PC-3 (cell line): ENCODE data around the gene SHC4. TPM values are rescaled to one million over a fixed set of nuclear protein-coding genes. Genes with fewer than 3 reads are reported as not detected.
"Not testable (repeated sequence)": the region's sequence is repeated elsewhere in the genome, so short reads cannot be mapped to it uniquely, and the experiment has no call there.

Source experiments
- ATAC-seq: fragments of 200-7000 bp; cut with Tn5 transposase; 2 replicates; pipeline ENCODE4 v1.9.1; 2020; ENCODE audit warnings: mild to moderate bottlenecking, moderate library complexity
- BruUV-seq: library from RNA; stranded (reverse); fragments of 400-500 nt; replicated peaks from 2 replicates; lab custom pipeline; 2021; lab: Mats Ljungman, UMichigan
- CTCF ChIA-PET: fragments of 300-600 bp; sonication (Branson Sonifier 250); formaldehyde crosslinking; loops from one replicate; lab custom pipeline; 2022; ENCODE audit warnings: antibody characterized with exemption; lab: Charles Lee
- POLR2A ChIA-PET: fragments of 300-600 bp; sonication (Branson Sonifier 250); formaldehyde crosslinking; loops from one replicate; lab custom pipeline; 2022; ENCODE audit warnings: antibody characterized with exemption; ENCODE audit not compliant: unreplicated experiment; lab: Charles Lee
- DNase-seq: peaks from one replicate; pipeline ENCODE4 v3.0.0-alpha.2; 2015
- H2AFZ ChIP-seq: fragments of 300-600 bp; sonication (generic); 2 replicates; pipeline ENCODE4 v1.6.0; 2016; ENCODE audit warnings: antibody characterized with exemption, low read length
- H3F3A ChIP-seq: fragments of 300-600 bp; sonication (generic); one replicate; pipeline ENCODE4 v1.6.0; 2017; ENCODE audit warnings: antibody characterized with exemption, low read length, control low read depth, mild to moderate bottlenecking; ENCODE audit not compliant: unreplicated experiment
- H3K27ac ChIP-seq: fragments of 300-600 bp; sonication (generic); 2 replicates; pipeline ENCODE4 v1.5.1; 2016; ENCODE audit warnings: mild to moderate bottlenecking, low read length
- H3K27me3 ChIP-seq: fragments of 300-600 bp; sonication (generic); 2 replicates; pipeline ENCODE4 v1.6.1; 2016; ENCODE audit warnings: low read length, mixed read lengths
- H3K36me3 ChIP-seq: fragments of 300-600 bp; sonication (generic); 2 replicates; pipeline ENCODE4 v1.6.1; 2016; ENCODE audit warnings: low read depth, mixed run types, low read length, mixed read lengths
- H3K4me1 ChIP-seq: fragments of 300-600 bp; sonication (generic); 2 replicates; pipeline ENCODE4 v1.5.1; 2016; ENCODE audit warnings: low read length; ENCODE audit not compliant: insufficient read depth
- H3K4me2 ChIP-seq: fragments of 300-600 bp; sonication (generic); 2 replicates; pipeline ENCODE4 v1.6.0; 2016; ENCODE audit warnings: low read length
- H3K4me3 ChIP-seq: fragments of 300-600 bp; sonication (generic); 2 replicates; pipeline ENCODE4 v1.5.1; 2016; ENCODE audit warnings: mild to moderate bottlenecking, low read length, mixed read lengths
- H3K79me2 ChIP-seq: fragments of 300-600 bp; sonication (generic); 2 replicates; pipeline ENCODE4 v1.6.1; 2017; ENCODE audit warnings: low read length, mixed read lengths
- H3K9ac ChIP-seq: fragments of 300-600 bp; sonication (generic); 2 replicates; pipeline ENCODE4 v1.6.0; 2016; ENCODE audit warnings: mild to moderate bottlenecking, low read length
- H3K9me2 ChIP-seq: fragments of 300-600 bp; sonication (generic); replicated peaks from 2 replicates; pipeline ENCODE4 v1.6.1; 2016; ENCODE audit warnings: mixed run types, low read length, mixed read lengths
- H3K9me3 ChIP-seq: fragments of 300-600 bp; sonication (generic); 2 replicates; pipeline ENCODE4 v1.6.1; 2016; ENCODE audit warnings: low read length, mixed read lengths
- H4K20me1 ChIP-seq: fragments of 300-600 bp; sonication (generic); 2 replicates; pipeline ENCODE4 v1.6.1; 2016; ENCODE audit warnings: low read length, mixed read lengths
- CTCF ChIP-seq: fragments of 300-600 bp; sonication (generic); conservative IDR thresholded peaks from 2 replicates; pipeline ENCODE4 v1.5.1; 2017; ENCODE audit warnings: antibody characterized with exemption, low read depth, mild to moderate bottlenecking, low read length
- EZH2 ChIP-seq: fragments of 300-600 bp; sonication (generic); IDR thresholded peaks from one replicate; pipeline ENCODE4 v1.6.1; 2017; ENCODE audit warnings: antibody characterized with exemption, mild to moderate bottlenecking, low read length; ENCODE audit not compliant: unreplicated experiment
- EZH2phosphoT487 ChIP-seq: fragments of 300-600 bp; sonication (generic); IDR thresholded peaks from 2 replicates; pipeline ENCODE4 v1.6.1; 2018; ENCODE audit warnings: mild to moderate bottlenecking, antibody characterized with exemption, low read length, borderline replicate concordance
- intact Hi-C: fragments of 100-400 bp; cut with micrococcal nuclease; formaldehyde crosslinking; loops from 2 replicates; pipeline ENCODE4 v1.9.0; 2023
- total RNA-seq: library from RNA; depleted of rRNA; stranded (reverse); fragments of >200 nt; gene quantifications from 2 replicates; pipeline ENCODE4 v1.2.3, GENCODE V29; 2014

SHC4 gene
- total RNA-seq, 1 experiment from 2014 or later: 2.4 TPM

- no peaks in the 10 kb centered on the region for H4K20me1 ChIP-seq
- no peaks in the 10 kb centered on the region for H3K9me2 ChIP-seq
- H3K4me3 ChIP-seq: no peak overlapping the region
- peaks cover 3% of the 10 kb centered on the region for H3F3A ChIP-seq
- no peak overlapping the region for H2AFZ ChIP-seq
- H3K27ac ChIP-seq: no peak overlapping the region
- intact Hi-C loops: no loop called here
- no peaks in the 10 kb centered on the region for H3K9me3 ChIP-seq
- DNase-seq: no peak
- peaks cover 22% of the 10 kb centered on the region for H3K36me3 ChIP-seq
- 0 out of 2 replicates have a peak, but pooled peaks cover under 1% of the 10 kb centered on the region for H3K79me2 ChIP-seq
- no peak overlapping the region for H3K4me2 ChIP-seq
- H3K27me3 ChIP-seq: no peaks in the 10 kb centered on the region
- no peak overlapping the region for H3K9ac ChIP-seq
- ATAC-seq: no peak
- TF ChIP-seq EZH2phosphoT487: no peak
- TF ChIP-seq EZH2: no peak
- TF ChIP-seq CTCF: no peak
- BruUV-seq: no TSS peak
- ChIA-PET POLR2A (no interaction called here), CTCF (no interaction called here)
- H3K4me1 ChIP-seq: peaks cover 27% of the 10 kb centered on the region
Observed at GRCh38 chr15:48792408-48792807, 171.3 kb downstream of the SHC4 start.

- H3K36me3 ChIP-seq: peaks cover 18% of the 10 kb centered on the region
Observed at GRCh38 chr15:48790466-48791115, 173.1 kb downstream of the SHC4 start.

GRCh38 chr15:48785712-48786111, 178.0 kb downstream of the SHC4 start:
- CTCF ChIA-PET: no interaction called here
- intact Hi-C loops: no loop called here
- Histone ChIP-seq H3K27me3 (no peaks in the 10 kb centered on the region), H3K27ac (no peak overlapping the region), H3K9ac (no peak overlapping the region), H3K9me2 (no peaks in the 10 kb centered on the region), H3K79me2 (no peaks in the 10 kb centered on the region), H2AFZ (no peak overlapping the region), H3F3A (no peaks in the 10 kb centered on the region), H3K9me3 (no peaks in the 10 kb centered on the region), H3K4me3 (no peak overlapping the region), H3K4me2 (no peak overlapping the region), H3K4me1 (peaks cover 17% of the 10 kb centered on the region), H4K20me1 (no peaks in the 10 kb centered on the region), H3K36me3 (peaks cover 24% of the 10 kb centered on the region)
- POLR2A ChIA-PET: no interaction called here
- TF ChIP-seq EZH2 (no peak), CTCF (no peak), EZH2phosphoT487 (no peak)
- no peak for DNase-seq
- no TSS peak for BruUV-seq
- ATAC-seq: no peak

More at GRCh38 chr15:48790466-48791115, 173.1 kb downstream of the SHC4 start:
- H3F3A ChIP-seq, H3K27me3 ChIP-seq, BruUV-seq, H2AFZ ChIP-seq, ATAC-seq, H3K9ac ChIP-seq, CTCF ChIA-PET, H4K20me1 ChIP-seq, H3K9me2 ChIP-seq, H3K79me2 ChIP-seq, DNase-seq, H3K27ac ChIP-seq, H3K4me3 ChIP-seq, POLR2A ChIA-PET, H3K9me3 ChIP-seq, H3K4me2 ChIP-seq, intact Hi-C loops: not testable (repeated sequence)
- H3K4me1 ChIP-seq: peaks cover 11% of the 10 kb centered on the region
